ENCODE results near the gene TFPI.

DNA sequence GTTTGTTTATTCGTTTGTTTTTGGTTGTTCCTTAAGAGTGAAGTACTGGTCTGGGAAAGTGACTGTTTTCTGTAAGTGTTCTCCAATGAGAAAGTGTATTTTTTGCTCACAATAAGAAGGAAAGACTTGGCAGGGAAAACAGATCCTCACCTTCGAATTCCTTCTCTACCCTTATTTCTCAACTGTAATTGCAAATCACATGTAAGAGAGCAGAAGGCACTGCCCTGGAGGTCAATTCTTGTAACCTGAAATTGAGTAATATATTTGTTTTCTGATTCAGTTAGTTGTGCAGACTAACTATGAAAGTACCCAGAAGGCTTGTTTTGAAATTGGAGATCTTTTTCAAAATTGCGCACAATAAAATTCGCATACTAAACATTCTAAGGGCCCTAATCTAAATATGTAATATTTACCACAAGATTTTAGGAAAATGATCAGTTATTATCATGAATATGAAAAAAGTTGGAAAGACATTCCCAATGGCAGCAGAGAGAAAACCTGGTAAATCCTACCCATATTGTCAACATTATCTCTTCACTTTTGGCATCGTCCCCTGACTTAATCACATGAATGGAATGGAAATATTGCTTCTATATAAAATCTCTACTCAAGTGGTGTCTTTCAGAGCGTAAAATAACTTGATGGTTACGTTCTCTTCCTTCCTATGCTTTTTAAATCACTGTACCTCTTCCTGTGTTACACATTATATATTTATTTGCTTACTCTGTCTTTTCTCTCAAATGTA is 24.1 kb downstream of the TFPI start:
- TF ChIP-seq, protein P1, sequence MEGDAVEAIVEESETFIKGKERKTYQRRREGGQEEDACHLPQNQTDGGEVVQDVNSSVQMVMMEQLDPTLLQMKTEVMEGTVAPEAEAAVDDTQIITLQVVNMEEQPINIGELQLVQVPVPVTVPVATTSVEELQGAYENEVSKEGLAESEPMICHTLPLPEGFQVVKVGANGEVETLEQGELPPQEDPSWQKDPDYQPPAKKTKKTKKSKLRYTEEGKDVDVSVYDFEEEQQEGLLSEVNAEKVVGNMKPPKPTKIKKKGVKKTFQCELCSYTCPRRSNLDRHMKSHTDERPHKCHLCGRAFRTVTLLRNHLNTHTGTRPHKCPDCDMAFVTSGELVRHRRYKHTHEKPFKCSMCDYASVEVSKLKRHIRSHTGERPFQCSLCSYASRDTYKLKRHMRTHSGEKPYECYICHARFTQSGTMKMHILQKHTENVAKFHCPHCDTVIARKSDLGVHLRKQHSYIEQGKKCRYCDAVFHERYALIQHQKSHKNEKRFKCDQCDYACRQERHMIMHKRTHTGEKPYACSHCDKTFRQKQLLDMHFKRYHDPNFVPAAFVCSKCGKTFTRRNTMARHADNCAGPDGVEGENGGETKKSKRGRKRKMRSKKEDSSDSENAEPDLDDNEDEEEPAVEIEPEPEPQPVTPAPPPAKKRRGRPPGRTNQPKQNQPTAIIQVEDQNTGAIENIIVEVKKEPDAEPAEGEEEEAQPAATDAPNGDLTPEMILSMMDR (IDR thresholded peaks at IDR 0.05): no peak
- TF ChIP-seq, protein P2, sequence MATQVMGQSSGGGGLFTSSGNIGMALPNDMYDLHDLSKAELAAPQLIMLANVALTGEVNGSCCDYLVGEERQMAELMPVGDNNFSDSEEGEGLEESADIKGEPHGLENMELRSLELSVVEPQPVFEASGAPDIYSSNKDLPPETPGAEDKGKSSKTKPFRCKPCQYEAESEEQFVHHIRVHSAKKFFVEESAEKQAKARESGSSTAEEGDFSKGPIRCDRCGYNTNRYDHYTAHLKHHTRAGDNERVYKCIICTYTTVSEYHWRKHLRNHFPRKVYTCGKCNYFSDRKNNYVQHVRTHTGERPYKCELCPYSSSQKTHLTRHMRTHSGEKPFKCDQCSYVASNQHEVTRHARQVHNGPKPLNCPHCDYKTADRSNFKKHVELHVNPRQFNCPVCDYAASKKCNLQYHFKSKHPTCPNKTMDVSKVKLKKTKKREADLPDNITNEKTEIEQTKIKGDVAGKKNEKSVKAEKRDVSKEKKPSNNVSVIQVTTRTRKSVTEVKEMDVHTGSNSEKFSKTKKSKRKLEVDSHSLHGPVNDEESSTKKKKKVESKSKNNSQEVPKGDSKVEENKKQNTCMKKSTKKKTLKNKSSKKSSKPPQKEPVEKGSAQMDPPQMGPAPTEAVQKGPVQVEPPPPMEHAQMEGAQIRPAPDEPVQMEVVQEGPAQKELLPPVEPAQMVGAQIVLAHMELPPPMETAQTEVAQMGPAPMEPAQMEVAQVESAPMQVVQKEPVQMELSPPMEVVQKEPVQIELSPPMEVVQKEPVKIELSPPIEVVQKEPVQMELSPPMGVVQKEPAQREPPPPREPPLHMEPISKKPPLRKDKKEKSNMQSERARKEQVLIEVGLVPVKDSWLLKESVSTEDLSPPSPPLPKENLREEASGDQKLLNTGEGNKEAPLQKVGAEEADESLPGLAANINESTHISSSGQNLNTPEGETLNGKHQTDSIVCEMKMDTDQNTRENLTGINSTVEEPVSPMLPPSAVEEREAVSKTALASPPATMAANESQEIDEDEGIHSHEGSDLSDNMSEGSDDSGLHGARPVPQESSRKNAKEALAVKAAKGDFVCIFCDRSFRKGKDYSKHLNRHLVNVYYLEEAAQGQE (IDR thresholded peaks at IDR 0.05; ENCODE audit: insufficient read depth in 1 of 2, low read depth in 2 of 2, low read length in 1 of 2): no peak

All from Panc1 (cell line).